ENCODE data around the gene S1PR1.

S1PR1 gene

GRCh38 chr1:101194746-101195145 lies 42.1 kb upstream of the S1PR1 start:
- no peak for TF ChIP-seq CTCF (IDR thresholded peaks at IDR 0.05; ENCODE audit: low read depth, low read length, missing control alignments)
- DNase-seq (ENCODE audit: extremely low read depth, low read depth) = no peak
- no peak overlapping the region for H3K4me3 ChIP-seq (replicated peaks; ENCODE audit: low read depth, low read length)

- no peak for TF ChIP-seq CTCF (IDR thresholded peaks at IDR 0.05; ENCODE audit: low read depth, low read length, missing control alignments)
- H3K4me3 ChIP-seq (replicated peaks; ENCODE audit: low read depth, low read length) = no peak overlapping the region
- DNase-seq (ENCODE audit: extremely low read depth, low read depth) = no peak
Measured at GRCh38 chr1:101196668-101197067, 40.2 kb upstream of the S1PR1 start.

GRCh38 chr1:101198842-101199636 lies 37.8 kb upstream of the S1PR1 start:
- no peak for TF ChIP-seq CTCF (IDR thresholded peaks at IDR 0.05; ENCODE audit: low read depth, low read length, missing control alignments)
- DNase-seq (ENCODE audit: extremely low read depth, low read depth) = no peak
- no peak overlapping the region for H3K4me3 ChIP-seq (replicated peaks; ENCODE audit: low read depth, low read length)

- H3K4me3 ChIP-seq (replicated peaks; ENCODE audit: low read depth, low read length) = no peak overlapping the region
- DNase-seq (ENCODE audit: extremely low read depth, low read depth) = no peak
- TF ChIP-seq CTCF (IDR thresholded peaks at IDR 0.05; ENCODE audit: low read depth, low read length, missing control alignments) = no peak
Measured at GRCh38 chr1:101199637-101199982, 37.2 kb upstream of the S1PR1 start.

GRCh38 chr1:101200513-101200912 lies 36.3 kb upstream of the S1PR1 start:
- H3K4me3 ChIP-seq (replicated peaks; ENCODE audit: low read depth, low read length) = no peak overlapping the region
- DNase-seq (ENCODE audit: extremely low read depth, low read depth) = peak; percentile 35
- no peak for TF ChIP-seq CTCF (IDR thresholded peaks at IDR 0.05; ENCODE audit: low read depth, low read length, missing control alignments)

GRCh38 chr1:101203820-101204540 lies 32.8 kb upstream of the S1PR1 start:
- TF ChIP-seq CTCF (IDR thresholded peaks at IDR 0.05; ENCODE audit: low read depth, low read length, missing control alignments) = no peak
- no peak for DNase-seq (ENCODE audit: extremely low read depth, low read depth)
- no peak overlapping the region for H3K4me3 ChIP-seq (replicated peaks; ENCODE audit: low read depth, low read length)

All from HFF-Myc (cell line).